OCI-LY7 (cell line): ENCODE data around the gene AGO1.

Experiments used
- CTCF ChIP-seq: fragments of 200-600 bp; sonication (generic); conservative IDR thresholded peaks from 2 replicates; pipeline ENCODE4 v1.5.1; 2014; ENCODE audit warnings: mild to moderate bottlenecking, antibody characterized with exemption, low read length, moderate library complexity, mixed read lengths
- EZH2phosphoT487 ChIP-seq: fragments of 200-600 bp; sonication (generic); IDR thresholded peaks from 2 replicates; pipeline ENCODE4 v1.6.1; 2018; ENCODE audit warnings: low read depth, borderline replicate concordance, mild to moderate bottlenecking, mixed run types, antibody characterized with exemption, low read length, moderate library complexity, mixed read lengths

GRCh38 chr1:35931446-35932157 is 48.6 kb downstream of the AGO1 start:
- no peak for TF ChIP-seq CTCF
- TF ChIP-seq EZH2phosphoT487, result no peak
